GM23338 (cell line): ENCODE results near the gene SLC26A6. TPM values are rescaled to one million over a fixed set of nuclear protein-coding genes. Genes with fewer than 3 reads are reported as not detected.

Experiments
- ATAC-seq: fragments of 200-7000 bp; cut with Tn5 transposase; 3 replicates; pipeline ENCODE4 v1.9.1; 2020
- DNase-seq: peaks from one replicate; pipeline ENCODE4 v3.0.0-alpha.2; 2015; ENCODE audit warnings: low spot score
- H2AFZ ChIP-seq: fragments of 200-600 bp; sonication (generic); 2 replicates; pipeline ENCODE4 v1.8.0; 2016; ENCODE audit warnings: antibody characterized with exemption, mild to moderate bottlenecking, moderate library complexity
- H3F3A ChIP-seq: fragments of 200-600 bp; sonication (generic); replicated peaks from 2 replicates; pipeline ENCODE4 v1.8.0; 2017; ENCODE audit warnings: antibody characterized with exemption, mixed run types, low read depth
- H3K27ac ChIP-seq: fragments of 200-600 bp; sonication (generic); 2 replicates; pipeline ENCODE4 v1.6.1; 2016; ENCODE audit warnings: low read depth
- H3K27me3 ChIP-seq: fragments of 200-600 bp; sonication (generic); 2 replicates; pipeline ENCODE4 v1.8.0; 2016; ENCODE audit warnings: mild to moderate bottlenecking, mixed run types, moderate library complexity; ENCODE audit not compliant: insufficient read depth
- H3K36me3 ChIP-seq: fragments of 200-600 bp; sonication (generic); 2 replicates; pipeline ENCODE4 v1.8.0; 2016; ENCODE audit warnings: mild to moderate bottlenecking; ENCODE audit not compliant: insufficient read depth
- H3K4me1 ChIP-seq: fragments of 200-600 bp; sonication (generic); 2 replicates; pipeline ENCODE4 v1.8.0; 2016; ENCODE audit warnings: mild to moderate bottlenecking, moderate library complexity; ENCODE audit not compliant: insufficient read depth
- H3K4me2 ChIP-seq: fragments of 200-600 bp; sonication (generic); 2 replicates; pipeline ENCODE4 v1.7.1; 2017; ENCODE audit warnings: mixed run types
- H3K4me3 ChIP-seq: fragments of 200-600 bp; sonication (generic); 2 replicates; pipeline ENCODE4 v1.6.1; 2016; ENCODE audit warnings: mixed run types
- H3K79me2 ChIP-seq: fragments of 200-600 bp; sonication (generic); replicated peaks from 2 replicates; pipeline ENCODE4 v1.8.0; 2017; ENCODE audit warnings: mild to moderate bottlenecking; ENCODE audit not compliant: insufficient read depth
- H3K9me2 ChIP-seq: fragments of 200-600 bp; sonication (generic); 2 replicates; pipeline ENCODE4 v1.8.0; 2017; ENCODE audit not compliant: insufficient read depth
- H4K20me1 ChIP-seq: fragments of 200-600 bp; sonication (generic); replicated peaks from 2 replicates; pipeline ENCODE4 v1.8.0; 2017; ENCODE audit warnings: mild to moderate bottlenecking; ENCODE audit not compliant: insufficient read depth
- H3K27ac Mint-ChIP-seq: 2 replicates; pipeline ENCODE4 v1.8.0; 2020; ENCODE audit warnings: inconsistent platforms, mild to moderate bottlenecking, moderate library complexity, mixed read lengths
- H3K27me3 Mint-ChIP-seq: 3 replicates; pipeline ENCODE4 v1.8.0; 2022; ENCODE audit warnings: low read depth, mild to moderate bottlenecking, moderate library complexity, mixed read lengths, inconsistent platforms; ENCODE audit not compliant: insufficient read depth, poor library complexity
- H3K36me3 Mint-ChIP-seq: 3 replicates; pipeline ENCODE4 v1.8.0; 2021; ENCODE audit warnings: low read depth, mild to moderate bottlenecking, inconsistent platforms, moderate library complexity, mixed read lengths
- H3K4me1 Mint-ChIP-seq: 3 replicates; pipeline ENCODE4 v1.8.0; 2020; ENCODE audit warnings: mild to moderate bottlenecking, inconsistent platforms, mixed read lengths
- H3K4me3 Mint-ChIP-seq: 3 replicates; pipeline ENCODE4 v1.8.0; 2021; ENCODE audit warnings: moderate library complexity, mild to moderate bottlenecking, inconsistent platforms, mixed read lengths
- H3K9me3 Mint-ChIP-seq: 3 replicates; pipeline ENCODE4 v1.8.0; 2020; ENCODE audit warnings: moderate library complexity, mild to moderate bottlenecking, inconsistent platforms, mixed read lengths
- CREB1 ChIP-seq: fragments of 250-450 bp; sonication (Bioruptor Pico); IDR thresholded peaks from 2 replicates; pipeline ENCODE4 v1.5.0; 2020; ENCODE audit warnings: low read depth, mild to moderate bottlenecking, moderate library complexity
- EZH2 ChIP-seq: fragments of 200-600 bp; sonication (generic); IDR thresholded peaks from one replicate; pipeline ENCODE4 v1.8.0; 2017; ENCODE audit warnings: antibody characterized with exemption, mild to moderate bottlenecking, low read depth; ENCODE audit not compliant: unreplicated experiment
- EZH2phosphoT487 ChIP-seq: fragments of 200-600 bp; sonication (generic); IDR thresholded peaks from one replicate; pipeline ENCODE4 v1.8.1; 2018; ENCODE audit warnings: antibody characterized with exemption; ENCODE audit not compliant: unreplicated experiment
- JUNB ChIP-seq: IDR thresholded peaks from one replicate; pipeline ENCODE4 v1.6.1; 2016; ENCODE audit warnings: antibody characterized with exemption; ENCODE audit not compliant: unreplicated experiment
- NANOG ChIP-seq: IDR thresholded peaks from 2 replicates; pipeline ENCODE4 v1.6.1; 2016; ENCODE audit warnings: antibody characterized with exemption, borderline replicate concordance
- POLR2AphosphoS5 ChIP-seq: IDR thresholded peaks from 2 replicates; pipeline ENCODE4 v1.6.1; 2016; ENCODE audit warnings: antibody characterized with exemption, low read depth
- STAT1 ChIP-seq: IDR thresholded peaks from one replicate; pipeline ENCODE4 v1.6.1; 2016; ENCODE audit warnings: antibody characterized with exemption; ENCODE audit not compliant: unreplicated experiment
- ZNF114 ChIP-seq: fragments of 250-450 bp; sonication (Bioruptor Pico); IDR thresholded peaks from 2 replicates; pipeline ENCODE4 v1.5.0; 2020; ENCODE audit warnings: mild to moderate bottlenecking, moderate library complexity
- ZNF331 ChIP-seq: fragments of 250-450 bp; sonication (Bioruptor Pico); IDR thresholded peaks from 2 replicates; pipeline ENCODE4 v1.5.0; 2020; ENCODE audit warnings: low read depth, mild to moderate bottlenecking, moderate library complexity
- polyA plus RNA-seq: library from polyadenylated mRNA; unstranded; fragments of >200 nt; fragmentation: Nextera tagmentation; extraction: Ambion mirVana; gene quantifications from 2 replicates; pipeline ENCODE4 v1.2.1, GENCODE V29; 2016
- total RNA-seq: library from RNA; depleted of rRNA; stranded (reverse); fragments of >200 nt; shearing (Covaris generic); gene quantifications from 2 replicates; pipeline ENCODE4 v1.2.3, GENCODE V29; 2014
- TF ChIP-seq, protein P1 (sequence below), 2 experiments: fragments of 200-600 bp in 1 of 2; sonication (generic) in 1 of 2; conservative IDR thresholded peaks; 2 replicates each; pipeline versions ENCODE4 v1.5.1 to v1.6.1; 2016 to 2017; ENCODE audit warnings: antibody characterized with exemption in 2 of 2, low read depth in 2 of 2, mild to moderate bottlenecking in 2 of 2, moderate library complexity in 1 of 2
- TF ChIP-seq, protein P2 (sequence below): fragments of 250-450 bp; sonication (Bioruptor Pico); IDR thresholded peaks from 2 replicates; pipeline ENCODE4 v1.5.0; 2020; ENCODE audit warnings: mild to moderate bottlenecking, moderate library complexity
- TF ChIP-seq, protein P3 (sequence below): IDR thresholded peaks from 2 replicates; pipeline ENCODE4 v1.6.1; 2016; ENCODE audit warnings: antibody characterized with exemption
- TF ChIP-seq, protein P4 (sequence below): IDR thresholded peaks from one replicate; pipeline ENCODE4 v1.6.1; 2018; ENCODE audit warnings: antibody characterized with exemption; ENCODE audit not compliant: unreplicated experiment

SLC26A6 gene
- total and polyA plus RNA-seq, 2 experiments from 2014 or later: 34.3 to 96.4 TPM

DNA sequence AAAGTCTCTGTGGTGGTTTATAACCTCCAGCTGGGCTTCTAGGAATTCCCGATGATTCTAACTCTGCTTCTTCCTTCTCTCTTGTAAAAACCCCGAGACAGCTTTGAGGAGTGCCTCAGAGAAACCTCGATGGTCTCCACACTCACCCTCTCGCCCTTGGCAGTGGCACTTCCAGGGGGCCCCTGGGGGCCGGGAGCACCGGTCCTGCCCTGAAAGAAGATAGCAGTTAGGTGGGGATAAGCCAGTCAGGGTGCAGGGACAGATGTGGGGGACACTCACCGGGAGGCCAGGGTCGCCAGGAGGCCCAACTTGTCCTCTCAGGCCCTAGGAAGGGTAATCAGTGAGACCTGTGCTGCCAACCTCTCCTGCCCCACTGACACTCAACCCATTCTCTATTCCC lies 49.9 kb downstream of the SLC26A6 start:
- Mint-ChIP-seq H3K27ac (no peak overlapping the region), H3K4me1 (peaks cover 8% of the 10 kb centered on the region; the same call in 2 of the 3 replicates), H3K27me3 (peaks cover 3% of the 10 kb centered on the region), H3K9me3 (no peaks in the 10 kb centered on the region; the same call in 2 of the 3 replicates), H3K36me3 (peaks cover 4% of the 10 kb centered on the region; the same call in 2 of the 3 replicates), H3K4me3 (no peak overlapping the region)
- ATAC-seq: no peak
- TF ChIP-seq, protein P1, sequence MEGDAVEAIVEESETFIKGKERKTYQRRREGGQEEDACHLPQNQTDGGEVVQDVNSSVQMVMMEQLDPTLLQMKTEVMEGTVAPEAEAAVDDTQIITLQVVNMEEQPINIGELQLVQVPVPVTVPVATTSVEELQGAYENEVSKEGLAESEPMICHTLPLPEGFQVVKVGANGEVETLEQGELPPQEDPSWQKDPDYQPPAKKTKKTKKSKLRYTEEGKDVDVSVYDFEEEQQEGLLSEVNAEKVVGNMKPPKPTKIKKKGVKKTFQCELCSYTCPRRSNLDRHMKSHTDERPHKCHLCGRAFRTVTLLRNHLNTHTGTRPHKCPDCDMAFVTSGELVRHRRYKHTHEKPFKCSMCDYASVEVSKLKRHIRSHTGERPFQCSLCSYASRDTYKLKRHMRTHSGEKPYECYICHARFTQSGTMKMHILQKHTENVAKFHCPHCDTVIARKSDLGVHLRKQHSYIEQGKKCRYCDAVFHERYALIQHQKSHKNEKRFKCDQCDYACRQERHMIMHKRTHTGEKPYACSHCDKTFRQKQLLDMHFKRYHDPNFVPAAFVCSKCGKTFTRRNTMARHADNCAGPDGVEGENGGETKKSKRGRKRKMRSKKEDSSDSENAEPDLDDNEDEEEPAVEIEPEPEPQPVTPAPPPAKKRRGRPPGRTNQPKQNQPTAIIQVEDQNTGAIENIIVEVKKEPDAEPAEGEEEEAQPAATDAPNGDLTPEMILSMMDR (conservative IDR thresholded peaks at IDR 0.05; ENCODE audit: low read depth in 2 of 2): no peak
- TF ChIP-seq, protein P2, sequence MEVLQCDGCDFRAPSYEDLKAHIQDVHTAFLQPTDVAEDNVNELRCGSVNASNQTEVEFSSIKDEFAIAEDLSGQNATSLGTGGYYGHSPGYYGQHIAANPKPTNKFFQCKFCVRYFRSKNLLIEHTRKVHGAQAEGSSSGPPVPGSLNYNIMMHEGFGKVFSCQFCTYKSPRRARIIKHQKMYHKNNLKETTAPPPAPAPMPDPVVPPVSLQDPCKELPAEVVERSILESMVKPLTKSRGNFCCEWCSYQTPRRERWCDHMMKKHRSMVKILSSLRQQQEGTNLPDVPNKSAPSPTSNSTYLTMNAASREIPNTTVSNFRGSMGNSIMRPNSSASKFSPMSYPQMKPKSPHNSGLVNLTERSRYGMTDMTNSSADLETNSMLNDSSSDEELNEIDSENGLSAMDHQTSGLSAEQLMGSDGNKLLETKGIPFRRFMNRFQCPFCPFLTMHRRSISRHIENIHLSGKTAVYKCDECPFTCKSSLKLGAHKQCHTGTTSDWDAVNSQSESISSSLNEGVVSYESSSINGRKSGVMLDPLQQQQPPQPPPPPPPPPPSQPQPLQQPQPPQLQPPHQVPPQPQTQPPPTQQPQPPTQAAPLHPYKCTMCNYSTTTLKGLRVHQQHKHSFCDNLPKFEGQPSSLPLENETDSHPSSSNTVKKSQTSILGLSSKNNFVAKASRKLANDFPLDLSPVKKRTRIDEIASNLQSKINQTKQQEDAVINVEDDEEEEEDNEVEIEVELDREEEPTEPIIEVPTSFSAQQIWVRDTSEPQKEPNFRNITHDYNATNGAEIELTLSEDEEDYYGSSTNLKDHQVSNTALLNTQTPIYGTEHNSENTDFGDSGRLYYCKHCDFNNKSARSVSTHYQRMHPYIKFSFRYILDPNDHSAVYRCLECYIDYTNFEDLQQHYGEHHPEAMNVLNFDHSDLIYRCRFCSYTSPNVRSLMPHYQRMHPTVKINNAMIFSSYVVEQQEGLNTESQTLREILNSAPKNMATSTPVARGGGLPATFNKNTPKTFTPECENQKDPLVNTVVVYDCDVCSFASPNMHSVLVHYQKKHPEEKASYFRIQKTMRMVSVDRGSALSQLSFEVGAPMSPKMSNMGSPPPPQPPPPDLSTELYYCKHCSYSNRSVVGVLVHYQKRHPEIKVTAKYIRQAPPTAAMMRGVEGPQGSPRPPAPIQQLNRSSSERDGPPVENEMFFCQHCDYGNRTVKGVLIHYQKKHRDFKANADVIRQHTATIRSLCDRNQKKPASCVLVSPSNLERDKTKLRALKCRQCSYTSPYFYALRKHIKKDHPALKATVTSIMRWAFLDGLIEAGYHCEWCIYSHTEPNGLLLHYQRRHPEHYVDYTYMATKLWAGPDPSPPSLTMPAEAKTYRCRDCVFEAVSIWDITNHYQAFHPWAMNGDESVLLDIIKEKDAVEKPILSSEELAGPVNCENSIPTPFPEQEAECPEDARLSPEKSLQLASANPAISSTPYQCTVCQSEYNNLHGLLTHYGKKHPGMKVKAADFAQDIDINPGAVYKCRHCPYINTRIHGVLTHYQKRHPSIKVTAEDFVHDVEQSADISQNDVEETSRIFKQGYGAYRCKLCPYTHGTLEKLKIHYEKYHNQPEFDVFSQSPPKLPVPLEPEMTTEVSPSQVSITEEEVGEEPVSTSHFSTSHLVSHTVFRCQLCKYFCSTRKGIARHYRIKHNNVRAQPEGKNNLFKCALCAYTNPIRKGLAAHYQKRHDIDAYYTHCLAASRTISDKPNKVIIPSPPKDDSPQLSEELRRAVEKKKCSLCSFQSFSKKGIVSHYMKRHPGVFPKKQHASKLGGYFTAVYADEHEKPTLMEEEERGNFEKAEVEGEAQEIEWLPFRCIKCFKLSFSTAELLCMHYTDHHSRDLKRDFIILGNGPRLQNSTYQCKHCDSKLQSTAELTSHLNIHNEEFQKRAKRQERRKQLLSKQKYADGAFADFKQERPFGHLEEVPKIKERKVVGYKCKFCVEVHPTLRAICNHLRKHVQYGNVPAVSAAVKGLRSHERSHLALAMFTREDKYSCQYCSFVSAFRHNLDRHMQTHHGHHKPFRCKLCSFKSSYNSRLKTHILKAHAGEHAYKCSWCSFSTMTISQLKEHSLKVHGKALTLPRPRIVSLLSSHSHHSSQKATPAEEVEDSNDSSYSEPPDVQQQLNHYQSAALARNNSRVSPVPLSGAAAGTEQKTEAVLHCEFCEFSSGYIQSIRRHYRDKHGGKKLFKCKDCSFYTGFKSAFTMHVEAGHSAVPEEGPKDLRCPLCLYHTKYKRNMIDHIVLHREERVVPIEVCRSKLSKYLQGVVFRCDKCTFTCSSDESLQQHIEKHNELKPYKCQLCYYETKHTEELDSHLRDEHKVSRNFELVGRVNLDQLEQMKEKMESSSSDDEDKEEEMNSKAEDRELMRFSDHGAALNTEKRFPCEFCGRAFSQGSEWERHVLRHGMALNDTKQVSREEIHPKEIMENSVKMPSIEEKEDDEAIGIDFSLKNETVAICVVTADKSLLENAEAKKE: no peak
- TF ChIP-seq EZH2phosphoT487 (no peak), NANOG (no peak), ZNF114 (CRISPR knock-in tag) (no peak), JUNB (no peak), STAT1 (no peak), POLR2AphosphoS5 (no peak), ZNF331 (CRISPR knock-in tag) (no peak), CREB1 (CRISPR knock-in tag) (no peak), EZH2 (no peak)
- TF ChIP-seq, protein P3, sequence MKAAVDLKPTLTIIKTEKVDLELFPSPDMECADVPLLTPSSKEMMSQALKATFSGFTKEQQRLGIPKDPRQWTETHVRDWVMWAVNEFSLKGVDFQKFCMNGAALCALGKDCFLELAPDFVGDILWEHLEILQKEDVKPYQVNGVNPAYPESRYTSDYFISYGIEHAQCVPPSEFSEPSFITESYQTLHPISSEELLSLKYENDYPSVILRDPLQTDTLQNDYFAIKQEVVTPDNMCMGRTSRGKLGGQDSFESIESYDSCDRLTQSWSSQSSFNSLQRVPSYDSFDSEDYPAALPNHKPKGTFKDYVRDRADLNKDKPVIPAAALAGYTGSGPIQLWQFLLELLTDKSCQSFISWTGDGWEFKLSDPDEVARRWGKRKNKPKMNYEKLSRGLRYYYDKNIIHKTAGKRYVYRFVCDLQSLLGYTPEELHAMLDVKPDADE: no peak
- TF ChIP-seq, protein P4, sequence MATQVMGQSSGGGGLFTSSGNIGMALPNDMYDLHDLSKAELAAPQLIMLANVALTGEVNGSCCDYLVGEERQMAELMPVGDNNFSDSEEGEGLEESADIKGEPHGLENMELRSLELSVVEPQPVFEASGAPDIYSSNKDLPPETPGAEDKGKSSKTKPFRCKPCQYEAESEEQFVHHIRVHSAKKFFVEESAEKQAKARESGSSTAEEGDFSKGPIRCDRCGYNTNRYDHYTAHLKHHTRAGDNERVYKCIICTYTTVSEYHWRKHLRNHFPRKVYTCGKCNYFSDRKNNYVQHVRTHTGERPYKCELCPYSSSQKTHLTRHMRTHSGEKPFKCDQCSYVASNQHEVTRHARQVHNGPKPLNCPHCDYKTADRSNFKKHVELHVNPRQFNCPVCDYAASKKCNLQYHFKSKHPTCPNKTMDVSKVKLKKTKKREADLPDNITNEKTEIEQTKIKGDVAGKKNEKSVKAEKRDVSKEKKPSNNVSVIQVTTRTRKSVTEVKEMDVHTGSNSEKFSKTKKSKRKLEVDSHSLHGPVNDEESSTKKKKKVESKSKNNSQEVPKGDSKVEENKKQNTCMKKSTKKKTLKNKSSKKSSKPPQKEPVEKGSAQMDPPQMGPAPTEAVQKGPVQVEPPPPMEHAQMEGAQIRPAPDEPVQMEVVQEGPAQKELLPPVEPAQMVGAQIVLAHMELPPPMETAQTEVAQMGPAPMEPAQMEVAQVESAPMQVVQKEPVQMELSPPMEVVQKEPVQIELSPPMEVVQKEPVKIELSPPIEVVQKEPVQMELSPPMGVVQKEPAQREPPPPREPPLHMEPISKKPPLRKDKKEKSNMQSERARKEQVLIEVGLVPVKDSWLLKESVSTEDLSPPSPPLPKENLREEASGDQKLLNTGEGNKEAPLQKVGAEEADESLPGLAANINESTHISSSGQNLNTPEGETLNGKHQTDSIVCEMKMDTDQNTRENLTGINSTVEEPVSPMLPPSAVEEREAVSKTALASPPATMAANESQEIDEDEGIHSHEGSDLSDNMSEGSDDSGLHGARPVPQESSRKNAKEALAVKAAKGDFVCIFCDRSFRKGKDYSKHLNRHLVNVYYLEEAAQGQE: no peak
- no peak for DNase-seq
- Histone ChIP-seq H3K79me2 (no peaks in the 10 kb centered on the region), H3K36me3 (no peaks in the 10 kb centered on the region), H3K4me2 (no peak overlapping the region), H3K4me1 (no peaks in the 10 kb centered on the region), H3K27ac (no peak overlapping the region), H2AFZ (no peak overlapping the region), H3F3A (no peaks in the 10 kb centered on the region), H3K9me2 (no peaks in the 10 kb centered on the region), H3K27me3 (no peaks in the 10 kb centered on the region), H4K20me1 (no peaks in the 10 kb centered on the region), H3K4me3 (no peak overlapping the region)
